HG02678 (cell line): Measurements from ENCODE around the gene ZNF492.
"Not testable (repeated sequence)": the region's sequence is repeated elsewhere in the genome, so short reads cannot be mapped to it uniquely, and the experiment has no call there.

Source experiments
- ATAC-seq: cut with Tn5 transposase; IDR thresholded peaks from one replicate; pipeline ENCODE4 v1.9.1; 2021; ENCODE audit warnings: mild to moderate bottlenecking, moderate library complexity; ENCODE audit not compliant: unreplicated experiment

ZNF492 gene

DNA sequence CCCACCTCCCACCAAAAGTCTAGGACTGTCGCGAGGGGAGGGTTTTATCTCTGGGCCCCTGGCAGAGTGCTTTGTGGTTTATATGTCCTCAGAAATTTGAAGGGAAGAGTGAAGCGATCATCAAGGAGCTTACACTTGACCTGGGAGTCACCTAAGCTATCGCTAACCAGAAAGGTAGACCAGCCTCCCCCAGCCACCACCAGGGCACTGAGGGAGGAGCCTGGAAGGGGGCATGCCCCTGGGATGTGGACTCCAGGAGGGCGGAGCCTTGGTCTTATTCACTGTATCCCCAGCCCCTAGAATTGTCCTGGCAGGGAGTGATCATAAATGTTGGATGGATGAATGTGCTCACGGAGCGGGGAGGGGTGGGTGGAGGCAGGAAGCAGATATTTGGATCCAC, 16.9 kb upstream of the ZNF492 start:
- not testable (repeated sequence) for ATAC-seq

- no peak for ATAC-seq
These were observed 16.4 kb upstream of the ZNF492 start for GRCh38 chr19:22617614-22618320.

DNA sequence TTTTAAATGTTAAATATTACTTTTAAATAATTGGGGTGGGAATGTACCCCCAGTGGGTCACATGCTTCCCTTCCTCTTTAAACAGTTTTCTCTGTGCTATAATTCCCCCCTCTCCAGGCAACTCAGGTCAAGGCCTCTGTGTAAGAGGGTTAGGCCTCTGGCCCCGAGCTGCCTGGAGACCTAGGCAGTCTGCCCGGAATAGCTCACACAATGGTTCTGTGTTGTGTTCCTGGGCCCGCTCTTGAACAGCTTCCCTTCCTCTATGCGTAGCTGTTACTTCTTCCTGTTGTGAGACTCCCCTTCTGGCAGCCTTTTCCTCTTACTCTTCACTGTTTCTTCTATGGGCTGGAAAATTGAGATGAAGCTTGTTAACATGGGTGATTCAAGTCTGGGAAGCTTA, 14.8 kb upstream of the ZNF492 start:
- ATAC-seq, result no peak

DNA sequence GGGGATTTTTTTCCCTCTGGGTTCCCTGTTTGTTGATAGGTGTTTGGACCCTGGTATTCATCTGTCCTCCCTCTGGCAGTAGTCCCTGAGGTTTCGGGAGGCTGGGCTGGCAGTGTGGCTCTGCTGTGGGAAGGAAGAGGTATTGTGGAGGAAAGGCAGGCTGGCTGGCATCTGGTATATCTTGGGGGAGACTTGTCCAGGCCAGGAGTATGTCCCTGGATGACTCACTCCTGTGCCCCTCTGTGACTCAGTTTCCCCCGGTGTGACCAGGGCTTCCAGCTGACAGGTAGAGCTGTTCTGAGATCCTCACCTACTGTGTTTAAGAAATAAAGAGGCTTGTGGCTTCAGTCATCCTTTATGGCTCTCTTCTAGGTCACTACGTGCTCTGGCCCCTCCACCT, 14.2 kb upstream of the ZNF492 start:
- no peak for ATAC-seq

- no peak for ATAC-seq
These were observed 13.7 kb upstream of the ZNF492 start for GRCh38 chr19:22620401-22620800.

- no peak for ATAC-seq
These were observed 13.2 kb upstream of the ZNF492 start for GRCh38 chr19:22620912-22621311.

DNA sequence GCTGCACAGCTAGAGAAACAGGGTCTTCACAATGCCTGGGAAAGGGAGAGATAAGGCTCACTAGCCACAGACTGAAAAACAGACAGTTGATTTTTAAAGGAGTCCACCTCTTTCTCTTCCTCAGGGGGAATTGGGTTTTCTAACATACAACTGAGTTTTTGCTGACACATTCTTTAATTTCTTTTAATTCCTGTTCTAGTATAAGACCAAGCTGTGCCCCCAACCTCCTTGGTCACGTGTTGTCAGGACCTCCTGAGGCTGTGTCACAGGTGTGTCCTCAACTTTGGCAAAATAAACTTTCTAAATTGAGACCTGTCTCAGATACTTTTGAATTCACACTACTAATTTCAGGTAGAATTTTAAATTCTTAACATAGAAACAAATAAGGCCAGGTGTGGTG, 12.1 kb upstream of the ZNF492 start:
- no peak for ATAC-seq

- no peak for ATAC-seq
These were observed 11.0 kb upstream of the ZNF492 start for GRCh38 chr19:22622901-22623840.

- no peak for ATAC-seq
These were observed 10.3 kb upstream of the ZNF492 start for GRCh38 chr19:22623841-22624221.

- no peak for ATAC-seq
These were observed 8.7 kb upstream of the ZNF492 start for GRCh38 chr19:22625266-22626035.

DNA sequence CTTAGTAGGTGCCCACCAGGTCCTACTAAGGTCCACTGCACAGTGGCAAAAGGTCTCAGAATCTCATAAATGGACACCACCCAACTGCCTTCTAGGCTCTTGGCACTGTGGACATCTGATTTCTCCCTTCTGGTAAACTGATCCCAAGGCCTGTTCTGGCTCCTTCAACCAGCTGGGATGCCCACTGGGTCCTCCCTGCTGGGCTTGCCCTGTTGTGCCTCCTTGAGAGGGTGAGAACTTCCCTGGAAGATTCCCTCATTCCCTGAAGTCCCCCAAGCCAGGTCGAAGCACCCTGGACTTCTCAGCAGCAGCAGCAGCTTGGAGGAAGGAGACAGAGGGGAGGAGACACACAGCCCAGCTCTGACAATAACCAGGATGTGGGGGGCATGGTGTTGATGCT, 6.6 kb upstream of the ZNF492 start:
- ATAC-seq, result no peak

- no peak for ATAC-seq
These were observed 5.7 kb upstream of the ZNF492 start for GRCh38 chr19:22628401-22628800.

- peak; percentile 16 for ATAC-seq
These were observed 315 bp downstream of the ZNF492 start for GRCh38 chr19:22634450-22634827.

DNA sequence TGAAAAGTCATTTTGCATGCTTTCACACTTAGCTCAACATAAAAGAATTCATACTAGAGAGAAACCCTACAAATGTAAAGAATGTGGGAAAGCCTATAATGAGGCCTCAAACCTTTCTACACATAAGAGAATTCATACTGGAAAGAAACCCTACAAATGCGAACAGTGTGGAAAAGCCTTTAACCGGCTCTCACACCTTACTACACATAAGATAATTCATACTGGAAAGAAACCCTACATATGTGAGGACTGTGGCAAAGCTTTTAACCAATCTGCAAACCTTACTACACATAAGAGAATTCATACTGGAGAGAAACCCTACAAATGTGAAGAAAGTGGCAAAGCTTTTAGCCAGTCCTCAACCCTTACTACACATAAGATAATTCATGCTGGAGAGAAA, 51.4 kb downstream of the ZNF492 start:
- not testable (repeated sequence) for ATAC-seq

DNA sequence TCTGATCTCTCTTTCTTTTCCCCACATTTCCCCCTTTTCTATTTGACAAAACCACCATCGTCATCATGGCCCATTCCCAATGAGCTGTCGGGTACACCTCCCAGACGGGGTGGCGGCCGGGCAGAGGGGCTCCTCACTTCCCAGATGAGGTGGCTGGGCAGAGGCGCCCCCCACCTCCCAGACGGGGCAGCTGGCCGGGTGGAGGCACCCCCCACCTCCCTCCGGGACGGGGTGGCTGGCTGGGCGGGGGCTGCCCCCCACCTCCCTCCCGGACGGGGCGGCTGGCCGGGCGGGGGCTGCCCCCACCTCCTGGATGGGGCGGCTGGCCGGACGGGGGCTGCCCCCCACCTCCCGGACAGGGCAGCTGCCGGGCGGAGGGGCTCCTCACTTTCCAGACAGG, 68.5 kb downstream of the ZNF492 start:
- ATAC-seq, result not testable (repeated sequence)

DNA sequence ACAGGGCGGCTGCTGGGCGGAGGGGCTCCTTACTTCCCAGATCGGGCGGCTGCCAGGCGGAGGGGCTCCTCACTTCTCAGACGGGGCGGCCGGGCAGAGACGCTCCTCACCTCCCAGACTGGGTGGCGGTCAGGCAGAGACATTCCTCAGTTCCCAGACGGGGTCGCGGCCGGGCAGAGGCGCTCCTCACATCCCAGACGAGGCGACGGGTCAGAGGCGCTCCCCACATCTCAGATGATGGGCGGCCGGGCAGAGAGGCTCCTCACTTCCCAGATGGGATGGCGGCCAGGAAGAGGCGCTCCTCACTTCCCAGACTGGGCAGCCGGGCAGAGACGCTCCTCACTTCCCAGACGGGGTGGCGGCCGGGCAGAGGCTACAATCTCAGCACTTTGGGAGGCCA, 69.0 kb downstream of the ZNF492 start:
- not testable (repeated sequence) for ATAC-seq

DNA sequence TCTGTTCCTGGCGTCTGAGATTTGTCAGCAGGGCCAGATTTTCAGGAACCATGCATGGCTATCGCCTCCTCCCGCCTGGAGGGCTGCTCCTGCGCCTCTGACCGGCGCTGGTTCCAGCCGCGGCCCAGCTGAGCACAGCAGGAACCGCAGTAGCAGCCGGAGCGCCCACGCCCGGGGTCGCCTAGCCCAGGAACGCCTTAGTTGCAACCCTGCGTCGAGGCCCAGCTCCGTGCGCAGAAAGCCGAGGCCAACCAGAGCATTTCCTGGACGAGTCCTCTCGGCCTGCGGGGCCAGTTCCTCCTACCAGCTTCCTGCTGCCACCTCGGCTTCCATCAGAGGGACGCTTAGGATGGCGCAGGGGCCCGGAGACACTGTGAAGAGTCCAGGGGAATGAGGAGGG, 74.9 kb downstream of the ZNF492 start:
- ATAC-seq, result no peak
